HepG2 (cell line): ENCODE measurements around the gene FGGY. TPM values are rescaled to one million over a fixed set of nuclear protein-coding genes. Genes with fewer than 3 reads are reported as not detected.

ENCODE experiments used
- ARID4A ChIP-seq: sonication (generic); formaldehyde crosslinking; IDR thresholded peaks from 2 replicates; pipeline ENCODE4 v1.5.0; 2020; ENCODE audit warnings: mild to moderate bottlenecking, missing genetic modification reagents, borderline replicate concordance
- GMEB1 ChIP-seq: sonication (generic); formaldehyde crosslinking; IDR thresholded peaks from 2 replicates; pipeline ENCODE4 v1.5.1; 2020; ENCODE audit warnings: missing genetic modification reagents, mild to moderate bottlenecking, borderline replicate concordance
- MEIS1 ChIP-seq: sonication (generic); formaldehyde crosslinking; IDR thresholded peaks from 2 replicates; pipeline ENCODE4 v1.9.0; 2021; ENCODE audit warnings: mild to moderate bottlenecking, missing genetic modification reagents, moderate library complexity, borderline replicate concordance
- PATZ1 ChIP-seq: sonication (generic); formaldehyde crosslinking; IDR thresholded peaks from 2 replicates; pipeline ENCODE4 v1.4.0; 2020; ENCODE audit warnings: missing genetic modification reagents
- ZBTB49 ChIP-seq: sonication (generic); formaldehyde crosslinking; IDR thresholded peaks from 2 replicates; pipeline ENCODE4 v1.4.0; 2020; ENCODE audit warnings: missing genetic modification reagents, borderline replicate concordance
- ZFYVE20 ChIP-seq: sonication (generic); formaldehyde crosslinking; IDR thresholded peaks from 2 replicates; pipeline ENCODE4 v1.8.0; 2023; ENCODE audit warnings: low read depth, mild to moderate bottlenecking, moderate library complexity, missing genetic modification reagents, borderline replicate concordance
- ZNF24 ChIP-seq: fragments of 450-650 bp; IDR thresholded peaks from 2 replicates; pipeline ENCODE4 v1.6.1; 2017; ENCODE audit warnings: antibody characterized with exemption, mild to moderate bottlenecking
- ZNF674 ChIP-seq: sonication (generic); formaldehyde crosslinking; IDR thresholded peaks from 2 replicates; pipeline ENCODE4 v1.5.0; 2020; ENCODE audit warnings: low read depth, mild to moderate bottlenecking, missing genetic modification reagents
- polyA plus RNA-seq, 8 experiments: library from polyadenylated mRNA; depleted of rRNA in 3 of 8; stranded (reverse) in 7 of 8; unstranded in 1 of 8; fragments of >200 nt; fragmentation: Illumina TruSeq in 4 of 8; extraction: Trizol in 4 of 8; gene quantifications; 2 replicates each; pipeline versions ENCODE4 v1.2.1 to v1.2.3, GENCODE V29; 2011 to 2016; ENCODE audit warnings: low read depth in 4 of 8, missing spikeins in 1 of 8, mixed read lengths in 1 of 8; ENCODE audit not compliant: insufficient read depth in 1 of 8
- total RNA-seq, 5 experiments: library from RNA; depleted of rRNA; stranded (reverse); fragments of >200 nt; fragmentation: Illumina TruSeq; extraction: Trizol; gene quantifications; 2 replicates each; pipeline ENCODE4 v1.2.3, GENCODE V29; 2016; ENCODE audit warnings: low read depth in 1 of 5

The FGGY gene
- total and polyA plus RNA-seq, 2 of the 13 experiments (the other 11 are each of a cell fraction or from before 2014, with no cell fraction given) = 15.7 to 27.5 TPM

GRCh38 chr1:59446257-59446901 lies 149.5 kb downstream of the FGGY start (continued):
- TF ChIP-seq ZBTB49 (no peak), GMEB1 (CRISPR knock-in tag) (no peak), PATZ1 (no peak), ARID4A (CRISPR knock-in tag) (no peak), MEIS1 (CRISPR knock-in tag) (no peak), ZNF24 (no peak), ZFYVE20 (CRISPR knock-in tag) (no peak), ZNF674 (no peak)
